Prostate gland (tissue), 2 donors: ENCODE results near the gene GINS2. TPM values are rescaled to one million over a fixed set of nuclear protein-coding genes. Genes with fewer than 3 reads are reported as not detected.

Experiments
- DNase-seq: peaks from one replicate; pipeline ENCODE4 v3.0.0-alpha.2; 2019; ENCODE audit warnings: low spot score
- H3K27ac ChIP-seq, 2 donors: fragments of 200-600 bp; sonication (generic); 2 replicates each; pipeline ENCODE4 v1.5.1; 2017 to 2019
- H3K27me3 ChIP-seq: fragments of 200-600 bp; sonication (generic); replicated peaks from 2 replicates; pipeline ENCODE4 v1.5.1; 2019; ENCODE audit not compliant: insufficient read depth
- H3K36me3 ChIP-seq, 2 donors: fragments of 200-600 bp; sonication (generic); 1 replicate in 1 of 2; 2 replicates in 1 of 2; pipeline versions ENCODE4 v1.5.1 to v1.8.1; 2017 to 2019
- H3K4me1 ChIP-seq: fragments of 200-600 bp; sonication (generic); replicated peaks from 2 replicates; pipeline ENCODE4 v1.5.1; 2019
- H3K4me3 ChIP-seq, 2 donors: fragments of 200-600 bp; sonication (generic); 2 replicates each; pipeline ENCODE4 v1.5.1; 2017 to 2019
- H3K9me3 ChIP-seq: fragments of 200-600 bp; sonication (generic); 2 replicates; pipeline ENCODE4 v1.5.1; 2017
- CTCF ChIP-seq, 4 experiments: fragments of 200-600 bp in 2 of 4; fragments of 450-650 bp in 2 of 4; sonication (generic) in 2 of 4; IDR thresholded peaks; 1 replicate in 3 of 4; 2 replicates in 1 of 4; pipeline ENCODE4 v1.5.1; 2016 to 2019; ENCODE audit warnings: antibody characterized with exemption in 4 of 4, mild to moderate bottlenecking in 2 of 4, moderate library complexity in 2 of 4
- POLR2A ChIP-seq: fragments of 450-650 bp; IDR thresholded peaks from one replicate; pipeline ENCODE4 v1.6.1; 2016; ENCODE audit warnings: antibody characterized with exemption, mild to moderate bottlenecking
- POLR2AphosphoS5 ChIP-seq: sonication (generic); formaldehyde crosslinking; IDR thresholded peaks from one replicate; pipeline ENCODE4 v1.6.1; 2017; ENCODE audit warnings: antibody characterized with exemption
- WGBS: methylation state at CpG from one replicate; pipeline ENCODE4 v1.1.5; 2018; 5-methylcytosine and 5-hydroxymethylcytosine counted together
- intact Hi-C: fragments of 100-400 bp; cut with DNase I; formaldehyde crosslinking; loops from one replicate; pipeline ENCODE4 v1.14.2; 2022
- total RNA-seq, 2 donors: library from RNA; depleted of rRNA; stranded (reverse); fragments of >200 nt; gene quantifications; one replicate each; pipeline ENCODE4 v1.1.0, GENCODE V29; 2016

The GINS2 gene
- total RNA-seq, 2 donors from 2014 or later = 4.5 to 6.2 TPM

GRCh38 chr16:85708338-85708737, 19.6 kb upstream of the GINS2 start:
- no peak overlapping the region for H3K27ac ChIP-seq
- intact Hi-C loops = no loop called here
- 91% methylated on average over 6 of the region's 6 CpGs for WGBS
- no peak overlapping the region for H3K4me3 ChIP-seq
- TF ChIP-seq POLR2A (no peak), POLR2AphosphoS5 (no peak), CTCF (IDR thresholded peaks at IDR 0.05) (no peak)
- no peaks in the 10 kb centered on the region for H3K36me3 ChIP-seq
- H3K27me3 ChIP-seq = no peaks in the 10 kb centered on the region
- no peaks in the 10 kb centered on the region for H3K9me3 ChIP-seq
- H3K4me1 ChIP-seq = peaks cover 3% of the 10 kb centered on the region
- no peak for DNase-seq

DNA sequence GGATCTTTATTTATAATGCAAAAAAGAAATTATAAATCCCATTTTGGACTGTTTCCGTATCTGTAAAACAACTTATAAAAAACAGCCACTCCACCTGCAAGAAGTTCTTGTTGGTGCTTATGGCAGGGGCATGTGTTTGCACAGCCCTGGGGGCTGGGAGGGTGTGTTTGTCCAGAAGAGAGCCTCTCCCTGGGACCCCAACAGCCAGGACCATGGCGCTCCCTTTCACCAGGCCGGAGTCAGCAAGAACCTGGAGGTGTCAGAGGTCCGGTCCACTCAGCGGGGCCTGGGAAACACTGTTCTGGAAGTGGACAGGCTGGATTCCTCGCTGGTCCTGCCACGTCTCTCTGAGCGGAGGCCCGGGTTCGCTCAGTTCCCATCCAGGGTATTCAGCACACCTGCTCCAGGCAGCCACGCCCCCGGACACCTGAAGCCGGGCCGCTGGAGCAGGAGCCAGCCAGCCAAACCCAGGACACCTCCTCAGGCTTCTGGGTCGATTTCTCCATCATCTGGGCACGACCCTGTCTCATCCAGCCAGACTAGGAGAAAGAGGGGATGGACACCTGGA, 18.9 kb upstream of the GINS2 start:
- H3K27ac ChIP-seq = no peak overlapping the region
- 48% methylated on average over 16 of the region's 16 CpGs for WGBS

GRCh38 chr16:85706449-85707034, 17.8 kb upstream of the GINS2 start:
- no peak for DNase-seq
- Histone ChIP-seq H3K4me1 (peaks cover 3% of the 10 kb centered on the region), H3K36me3 (no peaks in the 10 kb centered on the region), H3K9me3 (no peaks in the 10 kb centered on the region), H3K27ac (no peak overlapping the region), H3K4me3 (no peak overlapping the region), H3K27me3 (no peaks in the 10 kb centered on the region)
- WGBS = 87% methylated on average over 11 of the region's 11 CpGs
- TF ChIP-seq POLR2AphosphoS5 (no peak), POLR2A (no peak), CTCF (IDR thresholded peaks at IDR 0.05) (no peak)
- intact Hi-C loops = no loop called here

More for the DNA sequence above, 18.9 kb upstream of the GINS2 start:
- no peak overlapping the region for H3K4me3 ChIP-seq
- no peaks in the 10 kb centered on the region for H3K9me3 ChIP-seq
- no peaks in the 10 kb centered on the region for H3K27me3 ChIP-seq
- H3K4me1 ChIP-seq = peaks cover 3% of the 10 kb centered on the region
- peak; percentile 29 for DNase-seq
- TF ChIP-seq CTCF (IDR thresholded peaks at IDR 0.05) = no peak
- TF ChIP-seq POLR2AphosphoS5 = no peak
- TF ChIP-seq POLR2A = no peak
- intact Hi-C loops = no loop called here
- no peaks in the 10 kb centered on the region for H3K36me3 ChIP-seq

DNA sequence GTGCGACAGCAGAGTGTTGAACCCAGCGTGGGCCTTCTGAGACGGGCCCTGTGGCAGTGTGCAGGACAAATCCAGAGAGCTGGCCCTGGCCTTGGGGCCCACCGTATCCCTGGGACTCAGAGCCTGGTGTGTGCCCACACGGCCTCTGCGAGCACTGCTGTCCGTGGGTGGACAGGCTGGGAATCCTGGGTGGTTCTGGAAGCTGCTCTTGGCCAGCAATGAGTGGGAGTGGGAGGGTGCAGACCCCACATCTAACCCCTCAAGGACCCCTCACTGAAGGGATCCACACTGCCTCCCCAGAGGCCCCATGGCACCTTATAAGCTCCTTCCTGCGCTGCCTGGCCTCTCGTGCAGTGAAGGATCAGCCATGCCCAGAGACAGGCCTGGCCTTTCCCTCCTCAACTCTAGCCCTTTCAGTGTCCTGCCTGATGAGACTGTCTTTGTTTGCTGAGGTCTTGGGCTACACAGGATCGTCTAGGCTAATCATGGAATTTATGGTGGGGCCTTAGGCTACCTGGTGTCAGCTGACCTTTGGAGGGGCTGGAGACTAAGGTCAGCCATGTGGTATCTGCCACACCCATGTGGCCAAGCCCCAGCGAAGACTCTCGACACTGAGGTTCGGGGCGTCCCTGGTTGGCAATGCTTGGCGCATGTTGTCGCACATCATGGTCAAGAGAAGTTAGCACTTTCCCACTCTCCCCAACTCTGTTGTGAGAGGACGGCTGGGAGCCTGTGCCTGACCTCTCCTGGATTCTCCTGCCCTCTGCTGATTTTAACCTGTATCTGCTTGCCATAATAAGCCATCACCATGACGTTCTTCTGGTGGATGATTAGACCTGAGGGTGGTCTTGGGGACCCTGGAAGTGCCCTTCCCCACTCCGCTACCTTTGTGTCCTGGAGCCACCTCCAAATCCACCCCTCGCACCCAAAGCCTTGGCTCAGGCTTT, 16.4 kb upstream of the GINS2 start:
- WGBS = 88% methylated on average over 20 of the region's 20 CpGs
- TF ChIP-seq POLR2A = no peak
- TF ChIP-seq POLR2AphosphoS5 = no peak
- intact Hi-C loops = no loop called here
- Histone ChIP-seq H3K4me3 (no peak overlapping the region), H3K4me1 (peaks cover 3% of the 10 kb centered on the region), H3K27me3 (no peaks in the 10 kb centered on the region), H3K27ac (no peak overlapping the region), H3K36me3 (no peaks in the 10 kb centered on the region), H3K9me3 (no peaks in the 10 kb centered on the region)
- no peak for DNase-seq

- Histone ChIP-seq H3K36me3 (no peaks in the 10 kb centered on the region), H3K9me3 (no peaks in the 10 kb centered on the region), H3K27me3 (no peaks in the 10 kb centered on the region), H3K4me3 (no peak overlapping the region), H3K27ac (no peak overlapping the region), H3K4me1 (peaks cover 3% of the 10 kb centered on the region)
- no peak for TF ChIP-seq POLR2AphosphoS5
- no peak for TF ChIP-seq CTCF (IDR thresholded peaks at IDR 0.05)
- no peak for TF ChIP-seq POLR2A
- intact Hi-C loops = no loop called here
- no peak for DNase-seq
- 95% methylated on average over 11 of the region's 11 CpGs for WGBS
These were observed 15.3 kb upstream of the GINS2 start for GRCh38 chr16:85704011-85704410.
